Choroid plexus epithelial cell (primary cell): Measurements from ENCODE around the gene POLR2J.
A peak's percentile ranks its signal among the peaks of the same experiment; 100 is the strongest.

ENCODE experiments used
- DNase-seq: peaks from one replicate; pipeline ENCODE4 v3.0.0-alpha.2; 2010; ENCODE audit warnings: low read depth
- H3K4me3 ChIP-seq: 2 replicates; pipeline ENCODE4 v1.5.1; 2011; ENCODE audit warnings: low read depth, mild to moderate bottlenecking, control low read depth, low read length, moderate library complexity
- TF ChIP-seq, protein P1 (sequence below): conservative IDR thresholded peaks from 2 replicates; pipeline ENCODE4 v1.5.1; 2011; ENCODE audit warnings: low read depth, mild to moderate bottlenecking, control low read depth, inconsistent platforms, low read length, moderate library complexity

The POLR2J gene

DNA sequence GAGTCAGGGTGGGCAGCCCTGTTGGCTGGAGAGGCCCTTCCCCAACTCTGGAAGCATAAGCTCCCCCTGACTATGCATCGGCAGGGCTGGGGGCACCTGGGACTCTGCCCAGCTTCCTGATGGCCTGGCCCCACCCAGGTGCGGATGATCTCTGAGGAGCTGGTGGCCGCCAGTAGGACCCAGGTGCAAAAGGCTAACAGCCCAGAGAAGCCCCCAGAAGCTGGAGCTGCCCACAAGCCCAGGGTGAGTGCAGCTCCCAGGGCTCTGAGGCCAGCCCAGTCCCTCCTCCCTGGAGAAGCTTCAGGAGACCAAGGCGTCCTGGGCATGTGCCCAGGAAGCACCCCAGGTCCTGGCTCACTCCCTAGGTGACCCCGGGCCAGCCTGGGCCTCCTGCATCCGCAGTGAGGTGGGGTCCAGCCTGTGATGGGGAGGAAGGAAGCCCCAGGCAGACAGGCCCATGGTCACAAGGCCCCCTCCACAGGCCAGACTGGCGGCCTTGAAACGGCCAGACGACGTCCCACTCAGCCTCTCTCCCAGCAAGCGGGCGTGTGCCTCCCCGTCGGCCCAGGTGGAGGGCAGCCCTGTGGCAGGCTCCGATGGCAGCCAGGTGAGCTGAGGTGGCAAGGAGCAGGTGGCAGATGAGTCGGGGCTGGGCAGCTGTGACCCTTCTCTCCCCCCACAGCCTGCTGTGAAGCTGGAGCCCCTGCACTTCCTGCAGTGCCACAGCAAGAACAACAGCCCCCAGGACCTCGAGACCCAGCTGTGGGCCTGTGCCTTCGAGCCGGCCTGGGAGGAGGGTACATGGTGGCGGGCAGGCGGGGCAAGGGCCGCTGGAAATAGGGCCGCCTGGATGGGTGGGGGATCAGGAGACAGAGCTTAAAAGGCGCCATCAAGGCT, 10.9 kb downstream of the POLR2J start:
- no peak for DNase-seq
- TF ChIP-seq, protein P1, sequence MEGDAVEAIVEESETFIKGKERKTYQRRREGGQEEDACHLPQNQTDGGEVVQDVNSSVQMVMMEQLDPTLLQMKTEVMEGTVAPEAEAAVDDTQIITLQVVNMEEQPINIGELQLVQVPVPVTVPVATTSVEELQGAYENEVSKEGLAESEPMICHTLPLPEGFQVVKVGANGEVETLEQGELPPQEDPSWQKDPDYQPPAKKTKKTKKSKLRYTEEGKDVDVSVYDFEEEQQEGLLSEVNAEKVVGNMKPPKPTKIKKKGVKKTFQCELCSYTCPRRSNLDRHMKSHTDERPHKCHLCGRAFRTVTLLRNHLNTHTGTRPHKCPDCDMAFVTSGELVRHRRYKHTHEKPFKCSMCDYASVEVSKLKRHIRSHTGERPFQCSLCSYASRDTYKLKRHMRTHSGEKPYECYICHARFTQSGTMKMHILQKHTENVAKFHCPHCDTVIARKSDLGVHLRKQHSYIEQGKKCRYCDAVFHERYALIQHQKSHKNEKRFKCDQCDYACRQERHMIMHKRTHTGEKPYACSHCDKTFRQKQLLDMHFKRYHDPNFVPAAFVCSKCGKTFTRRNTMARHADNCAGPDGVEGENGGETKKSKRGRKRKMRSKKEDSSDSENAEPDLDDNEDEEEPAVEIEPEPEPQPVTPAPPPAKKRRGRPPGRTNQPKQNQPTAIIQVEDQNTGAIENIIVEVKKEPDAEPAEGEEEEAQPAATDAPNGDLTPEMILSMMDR, result no peak
- no peak overlapping the region for H3K4me3 ChIP-seq

DNA sequence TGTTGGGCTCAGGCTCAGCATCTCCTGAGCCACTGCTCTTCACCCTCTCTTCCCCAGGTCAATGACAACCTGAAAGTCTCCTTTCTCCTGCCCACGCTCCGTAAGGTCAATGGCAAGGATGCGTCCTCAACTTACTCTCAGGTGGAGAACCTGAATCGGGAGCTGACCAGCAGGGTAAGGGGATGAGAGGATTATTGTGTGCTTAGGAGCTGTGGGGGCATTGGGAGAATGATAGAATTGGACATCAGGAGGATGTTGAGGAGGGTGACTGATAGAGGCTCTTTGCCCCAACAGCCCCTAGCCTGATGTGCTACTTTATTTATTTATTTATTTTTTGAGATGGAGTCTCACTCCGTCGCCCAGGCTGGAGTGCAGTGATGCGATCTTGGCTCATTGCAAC, 12.6 kb downstream of the POLR2J start:
- TF ChIP-seq, protein P1, result no peak
- H3K4me3 ChIP-seq, result no peak overlapping the region
- DNase-seq, result no peak

DNA sequence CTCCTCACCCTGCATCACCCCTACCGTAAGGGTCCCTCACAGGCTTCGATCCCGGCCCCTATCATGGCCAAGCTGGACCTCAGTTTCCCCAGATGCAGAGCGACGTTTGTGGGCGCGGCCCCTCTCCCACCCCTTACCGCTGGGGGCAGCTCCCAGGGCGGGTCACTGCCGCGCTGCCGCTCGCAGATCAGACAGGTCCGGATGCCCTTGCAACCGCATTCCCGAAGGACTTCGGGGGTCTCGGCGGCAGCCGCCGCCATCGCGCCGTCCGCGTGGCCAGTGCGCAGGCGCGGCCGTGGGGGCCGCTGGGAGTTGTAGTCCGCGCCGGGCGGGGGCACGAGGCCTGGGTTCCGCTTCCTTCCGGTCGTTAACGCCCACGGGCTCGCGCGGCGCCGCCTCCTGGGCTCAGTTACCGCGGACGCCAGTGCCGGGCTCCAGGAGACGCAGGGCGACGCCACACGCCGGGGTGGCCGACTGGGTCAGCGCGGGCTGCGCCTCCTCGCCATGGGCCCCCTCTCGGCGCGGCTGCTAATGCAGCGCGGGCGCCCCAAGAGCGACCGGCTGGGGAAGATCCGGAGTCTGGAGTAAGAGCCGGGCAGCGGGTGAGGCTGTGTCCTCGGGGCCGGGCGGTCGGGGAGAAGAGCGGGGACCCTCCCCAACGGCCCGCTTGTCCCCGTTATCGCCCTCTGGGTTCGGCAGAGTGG, 14.0 kb downstream of the POLR2J start, which contains the start of the genes ALKBH4 and LRWD1:
TSS of gene ALKBH4 (minus strand) at position 287 of the 704 bp plus-strand sequence. CDS start at position 260, 27 bp downstream.
TSS of gene LRWD1 (plus strand) at position 408 of the 704 bp plus-strand sequence. CDS start at position 505, 97 bp downstream.
- peak within 1 kb of the TSS; percentile 100 for H3K4me3 ChIP-seq
- peak; percentile 90 for DNase-seq
- TF ChIP-seq, protein P1, result no peak

DNA sequence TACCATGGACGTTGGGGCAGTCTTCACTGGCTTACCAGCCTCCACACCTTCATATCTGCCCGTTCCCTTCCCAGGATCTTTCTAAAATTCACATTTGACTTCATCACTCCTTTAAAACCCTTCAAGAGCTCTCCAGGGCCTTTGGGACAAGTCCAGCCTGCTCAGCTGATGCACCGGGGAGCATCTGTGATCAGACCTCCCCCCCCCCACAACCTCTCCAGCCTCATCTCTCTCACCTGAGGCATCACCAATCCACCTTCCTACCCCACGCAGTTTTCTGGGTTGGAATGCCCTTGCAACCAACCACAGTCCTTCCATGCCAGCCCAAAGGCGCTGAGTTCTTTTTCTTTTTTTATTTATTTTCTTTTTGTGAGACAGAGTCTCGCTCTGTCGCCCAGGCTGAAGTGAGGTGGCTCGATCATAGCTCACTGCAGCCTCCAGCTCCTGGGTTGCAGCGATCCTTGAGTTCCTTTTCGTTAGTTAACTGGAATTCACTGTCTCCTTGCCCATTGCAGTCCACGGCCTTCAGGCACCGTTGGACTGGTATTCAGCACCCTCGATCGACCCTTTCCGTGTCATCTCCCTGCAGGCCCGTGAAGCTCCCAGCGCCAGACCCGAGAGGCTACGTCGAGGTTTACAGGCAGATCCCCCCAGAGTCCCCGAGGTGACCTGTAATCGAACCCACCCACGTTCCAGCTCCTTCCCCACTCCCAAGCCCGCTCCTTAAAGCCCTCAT, 14.7 kb downstream of the POLR2J start:
- TF ChIP-seq, protein P1, result no peak
- DNase-seq, result peak; percentile 40
- H3K4me3 ChIP-seq, result peak overlapping the region; percentile 100

DNA sequence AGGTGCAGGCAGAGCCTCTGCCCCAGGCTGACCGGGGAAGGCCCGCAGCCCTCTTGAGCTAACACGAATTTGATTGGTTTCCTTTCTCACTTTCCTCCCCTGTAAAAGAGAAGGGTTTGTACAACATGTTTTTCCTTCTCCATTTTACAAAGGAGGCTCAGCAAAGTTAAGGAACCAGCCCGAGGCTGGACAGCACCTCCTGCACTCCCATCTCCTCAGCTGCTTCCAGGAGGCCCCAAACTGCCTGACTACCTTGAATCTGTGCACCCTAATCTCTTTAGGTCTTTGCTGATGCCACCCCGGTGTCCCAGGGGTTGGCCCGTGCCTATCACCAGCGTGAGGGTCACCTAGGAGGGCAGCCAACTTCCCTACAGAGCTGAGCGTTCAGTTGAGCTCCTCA, 18.3 kb downstream of the POLR2J start:
- TF ChIP-seq, protein P1, result no peak
- H3K4me3 ChIP-seq, result no peak overlapping the region
- DNase-seq, result no peak

DNA sequence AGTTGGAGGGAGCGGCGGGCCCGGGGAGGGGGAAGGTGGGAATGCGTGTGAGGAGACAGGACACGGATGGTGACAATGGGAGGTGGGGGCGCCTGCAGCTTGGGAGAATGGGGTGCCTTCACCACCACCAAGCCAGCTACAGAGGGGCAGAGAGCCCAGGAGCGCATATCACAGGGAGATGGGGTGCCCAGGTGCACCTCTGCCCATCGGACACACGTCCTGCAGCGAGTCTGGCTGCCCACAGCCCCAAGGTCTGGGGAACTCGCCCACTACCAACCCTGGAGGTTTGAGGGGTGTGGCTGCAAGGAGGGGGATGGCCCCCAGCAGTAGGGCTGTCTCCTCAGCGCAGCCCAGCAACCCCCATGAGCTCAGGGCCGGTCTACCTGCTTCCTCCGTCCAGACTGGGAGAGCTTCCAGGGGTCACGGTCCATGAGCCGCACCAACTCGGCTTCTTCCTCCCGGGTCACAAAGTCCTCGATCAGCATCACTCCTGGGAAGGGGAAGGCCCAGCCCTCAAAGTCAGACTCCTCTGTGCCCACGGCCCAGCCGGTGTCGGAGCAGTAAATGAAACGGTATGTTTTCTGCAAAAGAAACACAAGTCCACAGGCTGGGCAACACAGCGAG, 19.4 kb downstream of the POLR2J start:
- TF ChIP-seq, protein P1, result no peak
- no peak for DNase-seq
- no peak overlapping the region for H3K4me3 ChIP-seq
